GM18873 (cell line): Measurements from ENCODE around the gene NTN1.
"Not testable (repeated sequence)": the region's sequence is repeated elsewhere in the genome, so short reads cannot be mapped to it uniquely, and the experiment has no call there.

ENCODE experiments used
- ATAC-seq: cut with Tn5 transposase; IDR thresholded peaks from one replicate; pipeline ENCODE4 v1.9.1; 2021; ENCODE audit warnings: mild to moderate bottlenecking, moderate library complexity, moderate number of reproducible peaks; ENCODE audit not compliant: unreplicated experiment, low FRiP score

Gene NTN1

GRCh38 chr17:9021158-9021991 lies at the start of gene NTN1:
Gene NTN1, plus strand, starts transcription at chr17:9021510. Its CDS starts 864 bp downstream, at chr17:9022374.
- no peak for ATAC-seq

- ATAC-seq = no peak
These were observed 46.1 kb upstream of the NTN1 start for GRCh38 chr17:8975091-8975725.

- no peak for ATAC-seq
These were observed 44.7 kb upstream of the NTN1 start for GRCh38 chr17:8976638-8977037.

- no peak for ATAC-seq
These were observed 41.6 kb upstream of the NTN1 start for GRCh38 chr17:8979715-8980114.

GRCh38 chr17:8981443-8981842 lies 39.9 kb upstream of the NTN1 start:
- ATAC-seq = no peak

- ATAC-seq = not testable (repeated sequence)
These were observed 37.1 kb upstream of the NTN1 start for GRCh38 chr17:8984225-8984624.

- ATAC-seq = no peak
These were observed 36.1 kb upstream of the NTN1 start for GRCh38 chr17:8985054-8985701.

- no peak for ATAC-seq
These were observed 35.0 kb upstream of the NTN1 start for GRCh38 chr17:8986295-8986694.

GRCh38 chr17:8988263-8988935 lies 32.9 kb upstream of the NTN1 start:
- ATAC-seq = not testable (repeated sequence)

GRCh38 chr17:8991514-8992285 lies 29.6 kb upstream of the NTN1 start:
- no peak for ATAC-seq

- ATAC-seq = no peak
These were observed 27.0 kb upstream of the NTN1 start for GRCh38 chr17:8994319-8994718.

GRCh38 chr17:8995711-8996110 lies 25.6 kb upstream of the NTN1 start:
- ATAC-seq = no peak

GRCh38 chr17:8997994-8998628 lies 23.2 kb upstream of the NTN1 start:
- ATAC-seq = no peak

- ATAC-seq = no peak
These were observed 19.8 kb upstream of the NTN1 start for GRCh38 chr17:9001559-9001958.

GRCh38 chr17:9002227-9002605 lies 19.1 kb upstream of the NTN1 start:
- no peak for ATAC-seq

GRCh38 chr17:9002606-9003354 lies 18.5 kb upstream of the NTN1 start:
- ATAC-seq = no peak

- no peak for ATAC-seq
These were observed 17.8 kb upstream of the NTN1 start for GRCh38 chr17:9003355-9004131.
